HL-60 (cell line): ENCODE data around the gene UBR4.

ENCODE experiments used
- CTCF ChIP-seq: IDR thresholded peaks from one replicate; pipeline ENCODE4 v1.5.1; 2011; ENCODE audit warnings: low read length, control low read depth, inconsistent platforms; ENCODE audit not compliant: insufficient read depth
- POLR2AphosphoS5 ChIP-seq: IDR thresholded peaks from 2 replicates; pipeline ENCODE4 v1.6.1; 2012; ENCODE audit warnings: low read depth
- REST ChIP-seq: IDR thresholded peaks from 2 replicates; pipeline ENCODE4 v1.6.1; 2012; ENCODE audit warnings: low read depth; ENCODE audit not compliant: insufficient replicate concordance
- SPI1 ChIP-seq: IDR thresholded peaks from 2 replicates; pipeline ENCODE4 v1.6.1; 2012; ENCODE audit warnings: low read depth, mild to moderate bottlenecking, borderline replicate concordance

- no peak for TF ChIP-seq CTCF
- no peak for TF ChIP-seq REST
- TF ChIP-seq POLR2AphosphoS5 = no peak
- no peak for TF ChIP-seq SPI1
Measured at GRCh38 chr1:19061798-19062197, 148.3 kb downstream of the UBR4 start.
